Lower leg skin (tissue), 4 donors: ENCODE measurements around the gene ALPG. TPM values are rescaled to one million over a fixed set of nuclear protein-coding genes. Genes with fewer than 3 reads are reported as not detected.

Source experiments
- DNase-seq, 2 donors: peaks; one replicate each; pipeline ENCODE4 v3.0.0-alpha.2; 2019; ENCODE audit warnings: low spot score in 2 of 2
- H3K4me3 ChIP-seq: fragments of 200-600 bp; sonication (generic); 2 replicates; pipeline ENCODE4 v1.5.1; 2017; ENCODE audit warnings: mild to moderate bottlenecking, low read depth; ENCODE audit not compliant: poor library complexity, severe bottlenecking
- CTCF ChIP-seq, 3 donors: fragments of 450-650 bp; IDR thresholded peaks; one replicate each; pipeline ENCODE4 v1.5.1; 2016; ENCODE audit warnings: antibody characterized with exemption in 3 of 3, mild to moderate bottlenecking in 3 of 3, moderate library complexity in 2 of 3
- POLR2A ChIP-seq, 2 donors: fragments of 450-650 bp; IDR thresholded peaks; one replicate each; pipeline ENCODE4 v1.6.1; 2016 to 2017; ENCODE audit warnings: antibody characterized with exemption in 2 of 2, mild to moderate bottlenecking in 1 of 2, moderate library complexity in 1 of 2
- WGBS, 2 donors: methylation state at CpG; one replicate each; pipeline ENCODE4 v1.1.5; 2018; 5-methylcytosine and 5-hydroxymethylcytosine counted together
- intact Hi-C: fragments of 100-400 bp; cut with DNase I; formaldehyde crosslinking; loops from one replicate; pipeline ENCODE4 v1.15.0; 2023; ENCODE audit warnings: low total_unique reads
- total RNA-seq, 4 donors: library from RNA; depleted of rRNA; stranded (reverse); fragments of >200 nt; gene quantifications; one replicate each; pipeline ENCODE4 v1.1.0, GENCODE V29; 2016

The ALPG gene
- total RNA-seq, 4 donors from 2014 or later, result not detected

DNA sequence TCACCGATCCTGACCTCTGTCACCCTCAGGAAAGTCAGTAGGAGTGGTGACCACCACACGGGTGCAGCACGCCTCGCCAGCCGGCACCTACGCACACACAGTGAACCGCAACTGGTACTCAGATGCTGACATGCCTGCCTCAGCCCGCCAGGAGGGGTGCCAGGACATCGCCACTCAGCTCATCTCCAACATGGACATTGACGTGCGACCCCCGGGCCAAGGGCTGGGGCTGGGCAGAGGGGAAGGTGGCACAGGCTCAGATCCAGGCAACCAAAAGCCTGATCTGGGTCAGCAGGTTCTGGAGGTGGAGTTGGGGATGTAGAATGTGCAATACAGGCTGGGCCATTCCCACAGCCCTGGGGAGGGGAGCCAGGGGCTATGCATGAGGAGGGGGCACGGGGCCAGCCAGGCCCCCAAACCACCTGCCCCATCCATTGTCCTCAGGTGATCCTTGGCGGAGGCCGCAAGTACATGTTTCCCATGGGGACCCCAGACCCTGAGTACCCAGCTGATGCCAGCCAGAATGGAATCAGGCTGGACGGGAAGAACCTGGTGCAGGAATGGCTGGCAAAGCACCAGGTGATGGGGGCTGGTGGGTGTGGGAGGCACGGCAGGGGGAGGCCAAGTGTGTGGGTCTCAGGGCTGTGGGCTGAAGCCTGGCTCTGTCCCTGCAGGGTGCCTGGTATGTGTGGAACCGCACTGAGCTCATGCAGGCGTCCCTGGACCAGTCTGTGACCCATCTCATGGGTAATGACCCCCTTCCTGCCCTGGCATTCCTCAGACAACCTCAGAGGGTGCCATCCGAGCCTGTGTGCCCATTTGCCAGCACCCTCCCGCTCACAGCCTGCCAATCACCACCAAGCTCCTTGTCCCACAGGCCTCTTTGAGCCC is 50.7 kb downstream of the ALPG start:
- peak in 1 of 2 donors; percentile 74 for DNase-seq
- no peak overlapping the region for H3K4me3 ChIP-seq

DNA sequence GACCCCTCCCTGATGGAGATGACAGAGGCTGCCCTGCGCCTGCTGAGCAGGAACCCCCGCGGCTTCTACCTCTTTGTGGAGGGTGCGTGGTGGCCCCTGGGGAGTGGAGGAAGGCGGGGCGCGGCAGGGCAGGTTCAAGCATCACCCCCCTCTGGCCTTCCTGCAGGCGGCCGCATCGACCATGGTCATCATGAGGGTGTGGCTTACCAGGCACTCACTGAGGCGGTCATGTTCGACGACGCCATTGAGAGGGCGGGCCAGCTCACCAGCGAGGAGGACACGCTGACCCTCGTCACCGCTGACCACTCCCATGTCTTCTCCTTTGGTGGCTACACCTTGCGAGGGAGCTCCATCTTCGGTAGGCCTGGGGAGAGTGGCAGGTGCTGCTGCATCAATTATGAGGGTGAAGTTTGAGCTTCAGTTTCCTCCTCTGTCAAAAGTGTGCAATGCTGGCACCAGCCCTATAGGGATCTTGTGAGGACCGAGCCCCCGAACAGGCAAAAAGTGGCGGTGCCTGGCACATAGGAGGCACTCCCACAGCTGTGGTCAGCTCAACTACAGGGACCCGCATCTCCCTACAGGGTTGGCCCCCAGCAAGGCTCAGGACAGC is 51.5 kb downstream of the ALPG start:
- 83 to 88% methylated on average over 21 to 23 of the region's 25 CpGs for WGBS, 2 donors
- H3K4me3 ChIP-seq, result no peak overlapping the region
- peak in 1 of 2 donors; percentile 62 for DNase-seq
- no peak for TF ChIP-seq CTCF (IDR thresholded peaks at IDR 0.05)
- intact Hi-C loops, result no loop called here

More for the DNA sequence above, 50.7 kb downstream of the ALPG start:
- no peak for TF ChIP-seq POLR2A (IDR thresholded peaks at IDR 0.05)
- TF ChIP-seq CTCF (IDR thresholded peaks at IDR 0.05), result no peak
- WGBS, 2 donors, result 77 to 80% methylated on average over 14 to 16 of the region's 21 CpGs
- intact Hi-C loops, result no loop called here

DNA sequence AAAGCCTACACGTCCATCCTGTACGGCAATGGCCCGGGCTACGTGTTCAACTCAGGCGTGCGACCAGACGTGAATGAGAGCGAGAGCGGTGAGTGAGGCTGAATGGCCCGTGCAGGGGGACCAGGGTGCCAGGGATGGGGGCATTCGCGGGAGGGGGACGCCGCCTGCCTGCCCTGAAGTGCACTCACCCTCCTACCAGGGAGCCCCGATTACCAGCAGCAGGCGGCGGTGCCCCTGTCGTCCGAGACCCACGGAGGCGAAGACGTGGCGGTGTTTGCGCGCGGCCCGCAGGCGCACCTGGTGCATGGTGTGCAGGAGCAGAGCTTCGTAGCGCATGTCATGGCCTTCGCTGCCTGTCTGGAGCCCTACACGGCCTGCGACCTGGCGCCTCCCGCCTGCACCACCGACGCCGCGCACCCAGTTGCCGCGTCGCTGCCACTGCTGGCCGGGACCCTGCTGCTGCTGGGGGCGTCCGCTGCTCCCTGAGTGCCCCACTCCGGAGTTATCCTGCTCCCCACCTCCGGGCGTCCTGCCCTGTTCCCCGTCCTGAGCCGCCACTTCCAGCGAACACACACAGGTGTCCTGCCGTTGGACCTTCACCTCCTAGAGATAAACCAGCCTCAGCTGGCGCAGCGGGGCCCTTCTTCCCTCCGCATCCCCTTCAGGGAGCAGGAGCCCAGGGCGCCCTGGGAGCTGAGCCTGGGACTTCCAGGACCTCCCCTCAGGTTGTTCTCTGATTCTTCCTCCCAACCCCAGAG is 52.2 kb downstream of the ALPG start:
- TF ChIP-seq CTCF (IDR thresholded peaks at IDR 0.05) (no peak), POLR2A (IDR thresholded peaks at IDR 0.05) (no peak)
- H3K4me3 ChIP-seq, result no peak overlapping the region
- peak in 1 of 2 donors; percentile 80 for DNase-seq
- 59 to 61% methylated on average over 42 to 51 of the region's 56 CpGs for WGBS, 2 donors
- intact Hi-C loops, result no loop called here

GRCh38 chr2:232459419-232460035 is 52.9 kb downstream of the ALPG start:
- H3K4me3 ChIP-seq, result no peak overlapping the region
- intact Hi-C loops, result no loop called here
- 86 to 92% methylated on average over 11 of the region's 11 CpGs for WGBS, 2 donors
- TF ChIP-seq CTCF (IDR thresholded peaks at IDR 0.05) (no peak), POLR2A (IDR thresholded peaks at IDR 0.05) (no peak)
- DNase-seq, result no peak

DNA sequence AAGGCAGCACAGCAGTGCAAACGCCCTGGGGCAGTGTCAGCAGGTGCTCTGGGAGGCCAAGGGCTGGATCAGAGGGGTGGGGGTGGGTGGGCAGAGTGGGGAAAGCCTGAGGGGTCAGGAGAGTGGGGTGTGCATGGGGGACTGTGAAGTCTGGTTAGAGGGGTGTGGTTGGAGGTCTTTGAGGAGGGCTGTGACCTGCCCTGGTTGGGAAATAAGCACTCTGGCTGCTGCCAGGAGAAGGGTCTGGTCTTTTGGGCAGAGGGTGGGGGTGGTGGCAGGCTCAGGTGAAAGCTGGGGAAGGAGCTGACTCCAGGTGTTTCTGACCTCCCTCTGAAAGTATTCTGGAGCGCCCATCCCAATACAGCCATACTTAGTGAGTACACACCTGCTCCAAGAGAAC is 53.5 kb downstream of the ALPG start:
- no peak for TF ChIP-seq CTCF (IDR thresholded peaks at IDR 0.05)
- no peak for TF ChIP-seq POLR2A (IDR thresholded peaks at IDR 0.05)
- DNase-seq, result peak in 1 of 2 donors; percentile 57
- WGBS, 2 donors, result 60 to 70% methylated on average over 2 of the region's 2 CpGs
- H3K4me3 ChIP-seq, result no peak overlapping the region
- intact Hi-C loops, result no loop called here
